GM19035 (cell line): ENCODE results near the gene OBP2A.

ENCODE experiments used
- ATAC-seq: cut with Tn5 transposase; IDR thresholded peaks from one replicate; pipeline ENCODE4 v1.9.1; 2021; ENCODE audit not compliant: unreplicated experiment

Gene OBP2A

GRCh38 chr9:135551031-135551430 is 5.1 kb downstream of the OBP2A start:
- no peak for ATAC-seq

- ATAC-seq: no peak
Observed at GRCh38 chr9:135551456-135551855, 5.5 kb downstream of the OBP2A start.

GRCh38 chr9:135552021-135552697 is 6.2 kb downstream of the OBP2A start:
- no peak for ATAC-seq

- ATAC-seq: no peak
Observed at GRCh38 chr9:135552698-135553171, 6.8 kb downstream of the OBP2A start.

GRCh38 chr9:135554718-135555117 is 8.8 kb downstream of the OBP2A start:
- ATAC-seq: no peak

GRCh38 chr9:135555203-135555602 is 9.3 kb downstream of the OBP2A start:
- no peak for ATAC-seq

GRCh38 chr9:135555910-135556309 is 10.0 kb downstream of the OBP2A start:
- no peak for ATAC-seq

GRCh38 chr9:135559606-135560005 is 13.7 kb downstream of the OBP2A start:
- ATAC-seq: no peak

GRCh38 chr9:135561391-135562234 is 15.7 kb downstream of the OBP2A start, which contains the start of gene PAEP:
PAEP (plus strand) TSS chr9:135561756.
- no peak for ATAC-seq

- no peak for ATAC-seq
Observed at GRCh38 chr9:135562235-135562745, 16.4 kb downstream of the OBP2A start.

GRCh38 chr9:135563039-135563476 is 17.1 kb downstream of the OBP2A start:
- ATAC-seq: no peak

GRCh38 chr9:135563858-135564257 is 17.9 kb downstream of the OBP2A start:
- no peak for ATAC-seq

- ATAC-seq: no peak
Observed at GRCh38 chr9:135565141-135565628, 19.3 kb downstream of the OBP2A start.

- no peak for ATAC-seq
Observed at GRCh38 chr9:135565636-135566035, 19.7 kb downstream of the OBP2A start.

- ATAC-seq: no peak
Observed at GRCh38 chr9:135566552-135566951, 20.6 kb downstream of the OBP2A start.

- ATAC-seq: no peak
Observed at GRCh38 chr9:135567311-135567710, 21.4 kb downstream of the OBP2A start.

- ATAC-seq: no peak
Observed at GRCh38 chr9:135568026-135568425, 22.1 kb downstream of the OBP2A start.

GRCh38 chr9:135570456-135570855 is 24.5 kb downstream of the OBP2A start:
- ATAC-seq: no peak

GRCh38 chr9:135572233-135572632 is 26.3 kb downstream of the OBP2A start:
- no peak for ATAC-seq

GRCh38 chr9:135573124-135573523 is 27.2 kb downstream of the OBP2A start:
- ATAC-seq: no peak

- no peak for ATAC-seq
Observed at GRCh38 chr9:135574331-135574730, 28.4 kb downstream of the OBP2A start.

GRCh38 chr9:135574943-135575342 is 29.0 kb downstream of the OBP2A start:
- no peak for ATAC-seq
